LHCN-M2 (cell line): Measurements from ENCODE around the gene TEKTIP1. TPM values are rescaled to one million over a fixed set of nuclear protein-coding genes. Genes with fewer than 3 reads are reported as not detected.
A peak's percentile ranks its signal among the peaks of the same experiment; 100 is the strongest.
"Not testable (repeated sequence)": the region's sequence is repeated elsewhere in the genome, so short reads cannot be mapped to it uniquely, and the experiment has no call there.

Experiments
- DNase-seq: peaks from one replicate; pipeline ENCODE4 v3.0.0-alpha.2; 2012; ENCODE audit warnings: low read depth
- total RNA-seq: library from RNA; depleted of rRNA; stranded (reverse); fragments of >200 nt; gene quantifications from 2 replicates; pipeline ENCODE4 v1.2.3, GENCODE V29; 2014

Gene TEKTIP1
- total RNA-seq, 1 experiment from 2014 or later: not detected

- DNase-seq: no peak
These were observed 31.4 kb upstream of the TEKTIP1 start for GRCh38 chr19:3507371-3508120.

DNA sequence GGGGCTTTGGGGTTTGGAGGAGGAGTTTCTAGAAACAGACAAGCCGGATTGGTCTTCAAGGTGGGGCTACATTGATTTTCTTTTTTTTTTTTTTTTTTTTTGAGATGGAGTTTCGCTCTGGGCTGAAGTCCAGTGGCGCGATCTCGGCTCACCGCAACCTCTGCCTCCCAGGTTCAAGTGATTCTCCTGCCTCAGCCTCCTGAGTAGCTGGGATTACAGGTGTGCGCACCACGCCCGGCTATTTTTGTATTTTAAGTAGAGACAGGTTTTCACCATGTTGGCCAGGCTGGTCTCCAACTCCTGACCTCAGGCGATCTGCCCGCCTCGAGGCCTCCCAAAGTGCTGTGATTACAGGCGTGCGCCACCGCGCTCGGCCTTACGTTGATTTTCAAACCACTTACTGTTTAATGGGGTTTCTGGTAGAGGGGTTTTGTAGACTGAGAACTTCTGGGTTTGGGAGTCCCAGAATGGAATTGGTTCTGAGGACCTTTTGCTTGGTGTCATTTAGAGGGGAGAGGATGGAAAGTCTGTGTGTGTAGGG is 30.8 kb upstream of the TEKTIP1 start:
- not testable (repeated sequence) for DNase-seq

DNA sequence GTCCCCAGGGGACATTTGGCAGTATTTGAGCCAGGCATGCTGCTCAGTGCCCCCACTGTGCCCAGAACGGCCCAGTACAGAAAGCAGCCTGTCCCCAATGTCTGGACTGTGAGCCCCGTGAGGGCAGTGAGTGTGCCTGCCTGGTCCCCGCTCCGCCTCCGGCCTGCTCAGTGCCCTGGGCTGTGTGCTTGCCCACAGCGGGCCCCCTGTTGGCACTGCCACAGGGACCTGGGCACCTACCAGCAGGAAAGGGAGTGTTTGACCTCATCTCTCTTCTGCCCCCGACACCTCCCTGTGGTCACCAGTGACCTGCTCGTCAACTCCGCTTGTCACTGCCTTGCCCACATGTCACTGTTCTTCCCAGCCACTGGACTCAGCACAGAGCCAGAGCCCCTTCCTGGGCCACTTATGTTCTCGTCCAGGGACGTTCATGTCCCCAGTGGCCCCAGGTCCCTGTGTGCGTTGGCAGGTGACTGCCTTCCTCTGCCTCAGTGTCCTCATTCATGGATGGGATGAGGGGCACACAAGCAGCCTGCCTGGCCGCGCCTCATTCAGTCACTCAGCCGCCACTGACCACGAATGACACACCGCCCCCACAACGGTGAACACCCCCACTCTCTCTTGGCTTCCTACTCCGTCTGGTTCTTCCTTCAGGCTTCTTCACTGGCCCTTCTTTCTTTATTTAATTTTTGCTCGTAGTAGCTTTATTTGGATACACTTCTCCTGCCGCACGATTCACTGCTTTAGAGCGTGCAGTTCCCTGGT is 30.0 kb upstream of the TEKTIP1 start:
- DNase-seq: no peak

- peak; percentile 78 for DNase-seq
These were observed 29.4 kb upstream of the TEKTIP1 start for GRCh38 chr19:3509566-3509989.

GRCh38 chr19:3510727-3511126 is 28.2 kb upstream of the TEKTIP1 start:
- no peak for DNase-seq

GRCh38 chr19:3511506-3512251 is 27.3 kb upstream of the TEKTIP1 start:
- no peak for DNase-seq

- DNase-seq: no peak
These were observed 26.3 kb upstream of the TEKTIP1 start for GRCh38 chr19:3512562-3513228.

GRCh38 chr19:3513229-3514140 is 25.5 kb upstream of the TEKTIP1 start:
- no peak for DNase-seq

GRCh38 chr19:3514930-3515329 is 24.0 kb upstream of the TEKTIP1 start:
- DNase-seq: no peak

DNA sequence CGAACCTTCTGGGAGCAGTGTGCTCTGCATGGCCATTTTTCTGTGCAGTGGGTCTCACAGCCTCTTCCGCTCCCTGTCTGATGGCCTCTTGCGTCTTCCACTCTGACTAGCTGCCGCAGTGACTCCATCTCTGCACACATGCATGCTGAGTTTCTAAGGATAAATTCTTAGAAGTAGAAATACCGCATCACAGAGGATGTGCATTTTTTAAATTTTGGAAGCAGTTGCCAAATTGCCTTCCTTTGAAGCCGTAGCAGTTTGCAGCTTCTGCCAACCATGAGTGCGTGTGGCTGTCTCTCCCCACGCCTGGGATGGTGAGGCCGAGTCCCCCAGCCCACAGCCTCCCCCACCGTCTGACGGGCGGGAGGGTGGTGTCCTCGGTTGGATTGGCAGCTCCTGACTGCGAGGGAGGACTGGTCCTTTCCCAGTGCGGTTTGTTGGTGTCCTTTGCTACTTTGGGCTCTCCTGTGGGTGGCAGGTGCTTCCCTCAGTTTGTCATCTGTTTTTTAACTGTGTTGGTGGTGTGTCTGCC is 23.0 kb upstream of the TEKTIP1 start:
- no peak for DNase-seq

DNA sequence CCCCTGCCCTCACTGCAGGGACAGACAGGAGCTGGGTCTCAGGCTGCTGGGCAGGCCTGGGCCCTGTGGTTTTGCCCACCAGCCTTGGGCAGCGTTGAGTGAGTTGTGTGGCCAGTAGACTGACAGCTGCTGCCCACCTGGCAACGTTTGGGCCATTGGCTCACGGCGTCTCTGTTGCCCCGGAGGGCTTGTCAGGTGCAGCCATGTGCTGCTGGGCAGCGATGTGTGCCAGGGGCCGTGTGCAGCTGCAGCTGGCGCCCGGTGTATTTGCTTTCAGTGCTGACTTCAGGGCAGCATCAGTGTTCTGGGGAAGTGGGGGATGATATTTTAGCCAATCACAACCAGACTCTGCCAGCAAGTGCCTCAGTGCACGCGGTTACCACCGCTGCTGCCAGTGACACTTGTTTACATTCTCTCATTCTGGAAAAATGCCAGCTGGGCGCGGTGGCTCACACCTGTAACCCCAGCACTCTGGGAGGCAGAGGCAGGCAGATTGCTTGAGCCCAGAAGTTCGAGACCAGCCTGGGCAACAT is 22.2 kb upstream of the TEKTIP1 start:
- DNase-seq: peak; percentile 21

- DNase-seq: no peak
These were observed 21.3 kb upstream of the TEKTIP1 start for GRCh38 chr19:3517638-3518037.

DNA sequence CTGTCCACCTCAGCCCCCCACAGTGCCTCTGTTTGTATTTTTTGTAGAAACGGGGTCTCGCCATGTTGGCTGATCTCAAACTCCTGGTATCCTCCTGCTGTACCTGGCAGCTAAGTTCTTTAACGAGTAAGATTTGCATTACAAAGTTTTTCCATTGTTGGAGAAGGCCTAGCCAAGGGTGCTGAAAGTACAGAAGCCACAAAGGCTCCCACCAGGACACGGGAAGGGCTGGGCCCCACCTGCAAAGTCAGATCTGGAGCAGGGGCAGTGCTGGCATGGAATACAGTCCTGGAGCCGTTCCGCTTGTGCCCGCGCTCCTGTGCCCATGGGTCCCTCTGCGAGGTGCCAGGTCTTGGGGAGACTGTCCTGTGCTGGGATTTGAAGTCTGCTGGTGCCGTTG is 20.7 kb upstream of the TEKTIP1 start:
- DNase-seq: no peak

DNA sequence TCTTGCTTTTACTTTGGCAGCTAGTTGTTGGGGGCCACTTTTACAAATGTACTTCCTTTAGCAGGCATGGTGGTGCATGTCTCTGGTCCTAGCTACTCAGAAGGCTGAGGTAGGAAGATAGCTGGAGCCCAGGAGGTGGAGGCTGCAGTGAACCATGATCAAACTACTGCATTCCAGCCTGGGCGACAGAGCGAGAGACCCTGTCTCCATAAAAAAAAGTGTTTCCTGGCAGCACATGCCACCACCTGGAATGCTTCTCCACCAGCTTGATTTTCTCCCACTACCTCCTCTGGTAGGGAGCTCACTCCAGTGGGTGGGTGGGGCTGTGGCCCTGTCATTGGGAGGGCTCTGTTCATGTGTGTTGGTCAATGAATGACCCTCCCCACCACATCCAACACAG is 20.3 kb upstream of the TEKTIP1 start:
- no peak for DNase-seq

DNA sequence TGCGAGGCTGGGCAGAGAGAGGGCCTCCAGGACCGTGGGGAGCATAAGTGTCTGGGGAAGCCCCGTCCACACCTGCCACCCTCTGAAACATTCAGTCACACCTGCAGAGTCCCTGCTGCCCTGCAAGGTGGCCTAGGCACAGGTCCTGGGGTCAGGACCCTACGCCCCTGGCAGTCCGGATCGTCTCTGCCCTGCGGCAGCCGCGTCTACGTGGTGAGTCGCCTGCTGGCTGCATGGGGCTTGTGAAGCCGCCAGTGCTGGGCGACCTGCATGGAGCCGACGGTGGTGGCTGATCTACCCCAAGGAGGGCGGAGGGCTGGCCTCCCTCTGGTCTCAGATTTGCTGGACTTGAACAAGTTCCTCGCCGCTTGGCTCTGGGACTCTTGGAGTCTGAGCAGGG is 19.8 kb upstream of the TEKTIP1 start:
- DNase-seq: no peak

GRCh38 chr19:3520166-3521103 is 18.5 kb upstream of the TEKTIP1 start:
- DNase-seq: no peak

GRCh38 chr19:3521104-3521445 is 17.9 kb upstream of the TEKTIP1 start:
- DNase-seq: no peak

DNA sequence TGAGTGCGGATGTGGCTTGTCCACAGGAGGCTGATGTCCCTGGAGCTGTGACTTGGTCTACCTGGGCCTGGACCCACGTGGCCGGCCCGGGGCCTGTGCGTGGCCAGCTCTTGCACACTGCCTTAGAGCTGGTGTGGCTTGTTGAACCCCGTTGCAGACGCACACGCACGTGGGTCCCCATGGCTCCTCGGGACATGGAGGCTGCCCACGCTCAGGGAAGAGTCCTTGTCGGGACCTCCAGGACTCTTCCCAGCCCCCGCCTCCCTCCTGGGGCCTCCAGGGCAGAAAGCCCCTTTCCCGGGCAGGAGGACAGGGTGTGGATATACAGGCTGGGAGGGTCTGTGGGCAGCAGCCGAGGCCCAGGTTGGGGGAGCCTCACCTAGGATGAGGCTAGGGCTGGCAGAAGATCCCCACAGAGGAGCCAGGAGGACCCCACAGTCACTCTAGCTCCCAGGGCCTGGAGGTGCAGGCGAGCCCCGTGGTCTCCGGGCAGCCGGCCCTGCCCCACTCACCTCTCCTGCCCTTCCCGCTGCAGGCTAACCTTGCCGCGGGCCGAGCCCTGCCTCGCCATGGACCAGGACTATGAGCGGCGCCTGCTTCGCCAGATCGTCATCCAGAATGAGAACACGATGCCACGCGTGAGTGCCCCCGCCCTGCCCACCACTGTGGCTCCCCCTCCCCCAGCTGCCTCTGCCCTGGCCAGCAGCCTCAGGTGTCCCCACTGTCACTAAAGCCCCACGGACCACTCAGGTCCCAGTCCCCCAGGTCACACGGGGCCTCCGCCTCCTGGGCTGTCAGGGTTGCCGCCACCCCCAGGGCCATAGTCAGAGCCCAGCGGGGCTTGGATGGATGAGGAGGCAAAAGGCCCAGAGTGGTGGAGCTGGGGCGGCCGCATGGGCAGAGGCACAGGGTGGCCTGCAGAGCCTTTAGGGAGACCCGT is 16.3 kb upstream of the TEKTIP1 start:
- DNase-seq: no peak
